ENCODE measurements around the gene MYO5A.

The MYO5A gene

GRCh38 chr15:52307847-52308246 is 220.8 kb downstream of the MYO5A start:
- no peak for DNase-seq (ENCODE audit: low spot score)
- no peak for TF ChIP-seq CTCF (IDR thresholded peaks at IDR 0.05; ENCODE audit: extremely low read depth, insufficient read depth, missing control alignments)
- in situ Hi-C loops (cut with MboI; ENCODE audit: low pct_unique_long_range_greater_than_20kb, low sequenced_read_pairs, unreplicated experiment): no loop called here

DNA sequence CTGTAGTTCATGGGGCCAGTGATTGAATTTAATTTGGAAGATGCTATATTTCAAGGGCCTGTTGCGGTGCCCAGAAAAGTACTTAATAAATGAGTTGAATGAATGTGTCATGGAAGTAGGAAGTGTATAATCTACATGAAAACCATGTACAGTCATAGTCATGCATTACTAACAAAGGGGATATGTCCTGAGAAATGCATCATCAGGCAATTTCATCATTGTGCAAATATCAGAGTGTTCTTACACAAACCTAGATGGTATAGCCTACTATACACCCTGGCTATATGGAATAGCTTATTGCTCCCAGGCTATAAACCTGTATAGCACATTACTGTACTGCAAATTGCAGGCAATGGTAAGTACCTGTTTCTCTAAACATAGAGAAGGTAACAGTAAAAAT is 222.4 kb downstream of the MYO5A start:
- in situ Hi-C loops (cut with MboI; ENCODE audit: low pct_unique_long_range_greater_than_20kb, low sequenced_read_pairs, unreplicated experiment): no loop called here
- DNase-seq (ENCODE audit: low spot score): no peak
- no peak for TF ChIP-seq CTCF (IDR thresholded peaks at IDR 0.05; ENCODE audit: extremely low read depth, insufficient read depth, missing control alignments)

GRCh38 chr15:52303093-52303772 is 225.4 kb downstream of the MYO5A start:
- DNase-seq (ENCODE audit: low spot score): no peak
- TF ChIP-seq CTCF (IDR thresholded peaks at IDR 0.05; ENCODE audit: extremely low read depth, insufficient read depth, missing control alignments): no peak
- in situ Hi-C loops (cut with MboI; ENCODE audit: low pct_unique_long_range_greater_than_20kb, low sequenced_read_pairs, unreplicated experiment): no loop called here

DNA sequence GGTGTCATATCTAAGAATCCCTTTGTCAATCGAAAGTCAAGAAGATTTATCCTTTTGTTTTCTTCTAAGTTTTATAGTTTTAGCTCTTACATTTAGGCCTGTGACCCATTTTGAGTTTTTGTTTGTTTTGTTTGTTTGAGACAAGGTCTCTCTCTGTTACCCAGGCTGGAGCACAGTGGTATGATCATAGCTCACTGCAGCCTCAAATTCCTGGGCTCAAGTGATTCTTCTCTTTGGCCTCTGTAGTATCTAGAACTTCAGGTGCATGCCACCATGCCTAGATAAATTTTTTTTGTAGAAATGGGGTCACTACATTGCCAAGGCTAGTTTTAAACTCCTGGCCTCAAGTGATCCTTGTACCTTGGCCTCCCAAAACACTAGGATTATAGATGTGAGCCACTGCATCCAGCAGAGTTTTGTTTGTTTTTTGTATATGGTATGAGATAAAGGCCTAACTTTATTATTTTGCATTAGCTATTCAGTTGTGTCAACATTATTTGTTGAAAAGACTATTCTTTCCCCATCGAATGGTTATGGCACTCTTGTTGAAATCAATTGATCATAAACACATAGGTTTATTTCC is 227.3 kb downstream of the MYO5A start:
- TF ChIP-seq CTCF (IDR thresholded peaks at IDR 0.05; ENCODE audit: extremely low read depth, insufficient read depth, missing control alignments): no peak
- in situ Hi-C loops (cut with MboI; ENCODE audit: low pct_unique_long_range_greater_than_20kb, low sequenced_read_pairs, unreplicated experiment): no loop called here
- no peak for DNase-seq (ENCODE audit: low spot score)

DNA sequence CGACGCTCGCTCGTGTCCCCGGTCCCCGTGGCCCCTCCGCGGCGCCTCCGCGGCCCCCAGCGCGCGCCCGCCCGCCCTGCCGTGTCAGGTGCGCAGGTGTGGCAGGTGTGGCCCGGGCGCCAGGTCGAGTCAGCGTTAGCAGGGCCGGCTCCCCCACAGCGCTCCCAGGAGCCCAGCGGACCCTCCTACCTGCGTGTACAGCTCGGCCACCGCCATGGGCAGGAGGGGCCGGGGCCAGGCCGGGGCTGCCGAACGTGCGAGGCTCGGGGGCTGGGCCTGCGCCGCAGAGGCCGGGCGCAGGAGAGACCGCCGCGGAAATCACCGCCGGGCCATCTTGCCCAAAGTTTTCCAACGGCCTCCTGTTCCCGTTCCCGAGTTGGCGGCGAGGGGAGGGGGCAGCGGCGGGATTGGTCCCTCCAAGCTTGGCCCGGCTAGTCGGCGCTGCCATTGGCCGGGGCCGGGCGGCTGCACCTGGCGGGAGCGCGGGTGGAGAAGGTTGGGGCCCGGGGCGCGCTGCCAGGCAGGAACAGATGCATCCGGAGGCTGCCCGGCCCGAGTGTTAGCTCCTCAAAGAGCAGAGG is 233.2 kb downstream of the MYO5A start, which contains the start of gene MYO5C:
Gene MYO5C (minus strand): TSS at position 384 of the 581 bp plus-strand sequence. CDS start 168 bp downstream, at position 216.
- in situ Hi-C loops (cut with MboI; ENCODE audit: low pct_unique_long_range_greater_than_20kb, low sequenced_read_pairs, unreplicated experiment): no loop called here
- TF ChIP-seq CTCF (IDR thresholded peaks at IDR 0.05; ENCODE audit: extremely low read depth, insufficient read depth, missing control alignments): no peak
- DNase-seq (ENCODE audit: low spot score): no peak

DNA sequence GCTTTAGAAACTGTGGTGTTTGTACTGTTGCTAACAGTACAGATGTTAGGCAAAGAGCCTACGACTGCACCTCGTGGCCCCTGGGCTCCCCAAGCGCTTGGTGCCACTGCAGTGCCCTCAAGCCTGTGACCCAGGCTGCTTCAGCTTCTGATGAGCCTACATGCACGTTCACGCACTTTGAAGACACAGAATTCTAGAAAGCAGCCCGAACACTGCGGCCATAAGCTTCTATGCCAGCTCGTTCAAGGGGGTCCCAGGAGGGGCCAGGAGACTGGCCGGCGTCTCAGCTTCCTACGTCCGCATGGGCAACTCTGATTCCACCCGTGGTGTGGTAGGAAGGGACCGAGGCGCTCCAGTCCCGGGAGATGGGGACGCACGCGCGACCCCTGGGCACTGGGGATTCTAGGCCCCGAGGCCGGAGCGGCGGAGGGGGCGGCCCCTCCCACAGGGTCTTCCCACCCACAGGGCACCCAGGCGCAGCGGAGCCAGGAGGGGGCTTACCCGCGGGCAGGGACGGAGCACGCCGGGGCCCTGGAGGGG is 233.7 kb downstream of the MYO5A start:
- DNase-seq (ENCODE audit: low spot score): no peak
- no peak for TF ChIP-seq CTCF (IDR thresholded peaks at IDR 0.05; ENCODE audit: extremely low read depth, insufficient read depth, missing control alignments)
- in situ Hi-C loops (cut with MboI; ENCODE audit: low pct_unique_long_range_greater_than_20kb, low sequenced_read_pairs, unreplicated experiment): no loop called here

All from GM13977 (cell line).